WTC11 (cell line): ENCODE results near the gene DYSF.

ENCODE experiments used
- CREB1 ChIP-seq: sonication (generic); formaldehyde crosslinking; IDR thresholded peaks from 2 replicates; pipeline ENCODE4 v1.8.0; 2023; ENCODE audit warnings: mild to moderate bottlenecking, missing genetic modification reagents
- ZBTB21 ChIP-seq: sonication (generic); formaldehyde crosslinking; IDR thresholded peaks from 2 replicates; pipeline ENCODE4 v1.8.1; 2023; ENCODE audit warnings: mild to moderate bottlenecking, missing genetic modification reagents, borderline replicate concordance
- TF ChIP-seq, protein P1 (sequence below): sonication (generic); formaldehyde crosslinking; IDR thresholded peaks from 2 replicates; pipeline ENCODE4 v1.8.1; 2023; ENCODE audit warnings: mild to moderate bottlenecking, missing genetic modification reagents, moderate library complexity
- TF ChIP-seq, protein P2 (sequence below): fragments of 200-600 bp; IDR thresholded peaks from 2 replicates; pipeline ENCODE4 v1.8.0; 2022; ENCODE audit warnings: antibody characterized with exemption

DNA sequence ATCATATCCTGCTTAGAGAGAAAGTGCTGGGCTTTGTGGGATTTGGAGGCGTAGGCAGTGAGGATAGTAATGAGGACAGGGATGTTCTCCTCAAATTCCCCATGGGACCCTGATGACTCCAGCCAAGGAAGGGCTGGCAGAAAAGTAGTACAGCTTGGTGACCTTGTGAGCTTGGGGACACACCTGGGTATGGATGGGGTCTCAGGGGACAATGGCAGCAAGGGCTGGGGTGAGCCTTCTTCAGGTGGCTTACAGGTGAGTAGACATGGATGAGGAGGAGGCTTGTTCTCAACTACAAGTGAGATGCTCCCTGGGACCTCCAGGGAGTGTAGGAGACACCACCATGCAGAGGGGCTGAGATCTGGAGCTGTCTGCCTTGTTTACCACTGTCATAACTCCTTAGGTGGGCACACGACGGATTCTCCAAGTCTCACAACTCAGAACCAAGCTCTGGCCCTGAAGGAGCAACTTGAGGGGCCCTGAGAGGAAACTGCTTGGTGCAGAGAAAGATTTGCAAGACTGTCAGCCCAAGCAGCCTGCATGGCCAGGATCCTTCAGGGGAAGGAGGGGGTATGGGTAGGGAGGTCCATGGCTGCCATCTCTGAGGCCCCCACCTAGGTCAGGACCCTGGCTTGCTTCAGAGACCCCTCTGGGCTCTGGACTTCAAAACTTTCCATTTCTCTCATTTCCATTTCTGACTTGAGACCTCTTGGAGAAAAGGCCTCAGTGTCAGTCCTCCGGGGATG, 262.8 kb downstream of the DYSF start:
- TF ChIP-seq, protein P1, sequence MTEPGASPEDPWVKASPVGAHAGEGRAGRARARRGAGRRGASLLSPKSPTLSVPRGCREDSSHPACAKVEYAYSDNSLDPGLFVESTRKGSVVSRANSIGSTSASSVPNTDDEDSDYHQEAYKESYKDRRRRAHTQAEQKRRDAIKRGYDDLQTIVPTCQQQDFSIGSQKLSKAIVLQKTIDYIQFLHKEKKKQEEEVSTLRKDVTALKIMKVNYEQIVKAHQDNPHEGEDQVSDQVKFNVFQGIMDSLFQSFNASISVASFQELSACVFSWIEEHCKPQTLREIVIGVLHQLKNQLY, result no peak
- TF ChIP-seq, protein P2, sequence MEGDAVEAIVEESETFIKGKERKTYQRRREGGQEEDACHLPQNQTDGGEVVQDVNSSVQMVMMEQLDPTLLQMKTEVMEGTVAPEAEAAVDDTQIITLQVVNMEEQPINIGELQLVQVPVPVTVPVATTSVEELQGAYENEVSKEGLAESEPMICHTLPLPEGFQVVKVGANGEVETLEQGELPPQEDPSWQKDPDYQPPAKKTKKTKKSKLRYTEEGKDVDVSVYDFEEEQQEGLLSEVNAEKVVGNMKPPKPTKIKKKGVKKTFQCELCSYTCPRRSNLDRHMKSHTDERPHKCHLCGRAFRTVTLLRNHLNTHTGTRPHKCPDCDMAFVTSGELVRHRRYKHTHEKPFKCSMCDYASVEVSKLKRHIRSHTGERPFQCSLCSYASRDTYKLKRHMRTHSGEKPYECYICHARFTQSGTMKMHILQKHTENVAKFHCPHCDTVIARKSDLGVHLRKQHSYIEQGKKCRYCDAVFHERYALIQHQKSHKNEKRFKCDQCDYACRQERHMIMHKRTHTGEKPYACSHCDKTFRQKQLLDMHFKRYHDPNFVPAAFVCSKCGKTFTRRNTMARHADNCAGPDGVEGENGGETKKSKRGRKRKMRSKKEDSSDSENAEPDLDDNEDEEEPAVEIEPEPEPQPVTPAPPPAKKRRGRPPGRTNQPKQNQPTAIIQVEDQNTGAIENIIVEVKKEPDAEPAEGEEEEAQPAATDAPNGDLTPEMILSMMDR, result no peak
- TF ChIP-seq CREB1 (no peak), ZBTB21 (no peak)
